GM23338 (cell line): ENCODE measurements around the gene MED27.

Source experiments
- CREB1 ChIP-seq: fragments of 250-450 bp; sonication (Bioruptor Pico); IDR thresholded peaks from 2 replicates; pipeline ENCODE4 v1.5.0; 2020; ENCODE audit warnings: low read depth, mild to moderate bottlenecking, moderate library complexity
- POLR2AphosphoS5 ChIP-seq: IDR thresholded peaks from 2 replicates; pipeline ENCODE4 v1.6.1; 2016; ENCODE audit warnings: antibody characterized with exemption, low read depth
- TF ChIP-seq, protein P1 (sequence below), 2 experiments: fragments of 200-600 bp in 1 of 2; sonication (generic) in 1 of 2; conservative IDR thresholded peaks; 2 replicates each; pipeline versions ENCODE4 v1.5.1 to v1.6.1; 2016 to 2017; ENCODE audit warnings: antibody characterized with exemption in 2 of 2, low read depth in 2 of 2, mild to moderate bottlenecking in 2 of 2, moderate library complexity in 1 of 2

DNA sequence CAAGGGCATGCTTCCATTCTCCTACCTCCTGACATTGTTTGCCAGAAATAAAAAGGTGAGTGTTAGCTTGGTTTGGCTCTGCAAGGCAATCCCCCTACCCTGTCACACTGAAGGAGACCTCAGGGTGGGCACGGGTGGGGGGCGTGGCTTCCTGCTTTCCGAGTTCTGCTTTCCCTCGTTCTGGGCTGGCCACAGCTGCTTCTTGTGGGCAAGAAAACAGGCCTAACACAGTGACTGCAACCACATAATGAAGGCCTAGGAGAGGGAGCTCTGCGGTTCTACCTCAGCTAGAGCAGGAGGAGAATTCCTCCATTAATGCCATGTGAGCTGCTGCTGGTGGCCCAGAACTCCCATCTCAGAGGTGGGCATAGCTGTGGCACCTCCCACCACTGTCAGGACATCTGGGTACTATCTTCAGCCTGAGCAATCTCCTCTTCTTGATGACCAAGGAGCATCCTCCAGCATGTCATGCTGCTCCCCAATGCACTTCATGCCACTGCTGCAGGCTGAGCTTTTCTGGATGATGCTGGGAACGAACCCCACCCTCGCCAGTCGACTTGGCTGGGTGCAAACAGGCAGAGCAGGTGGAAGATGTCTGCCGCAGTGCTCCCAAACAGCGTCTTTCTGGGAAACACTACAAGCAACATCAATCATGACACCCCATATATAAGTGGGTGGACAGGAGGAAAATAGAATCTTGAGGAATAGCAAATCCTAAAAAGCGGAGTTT, 200.3 kb downstream of the MED27 start:
- TF ChIP-seq, protein P1, sequence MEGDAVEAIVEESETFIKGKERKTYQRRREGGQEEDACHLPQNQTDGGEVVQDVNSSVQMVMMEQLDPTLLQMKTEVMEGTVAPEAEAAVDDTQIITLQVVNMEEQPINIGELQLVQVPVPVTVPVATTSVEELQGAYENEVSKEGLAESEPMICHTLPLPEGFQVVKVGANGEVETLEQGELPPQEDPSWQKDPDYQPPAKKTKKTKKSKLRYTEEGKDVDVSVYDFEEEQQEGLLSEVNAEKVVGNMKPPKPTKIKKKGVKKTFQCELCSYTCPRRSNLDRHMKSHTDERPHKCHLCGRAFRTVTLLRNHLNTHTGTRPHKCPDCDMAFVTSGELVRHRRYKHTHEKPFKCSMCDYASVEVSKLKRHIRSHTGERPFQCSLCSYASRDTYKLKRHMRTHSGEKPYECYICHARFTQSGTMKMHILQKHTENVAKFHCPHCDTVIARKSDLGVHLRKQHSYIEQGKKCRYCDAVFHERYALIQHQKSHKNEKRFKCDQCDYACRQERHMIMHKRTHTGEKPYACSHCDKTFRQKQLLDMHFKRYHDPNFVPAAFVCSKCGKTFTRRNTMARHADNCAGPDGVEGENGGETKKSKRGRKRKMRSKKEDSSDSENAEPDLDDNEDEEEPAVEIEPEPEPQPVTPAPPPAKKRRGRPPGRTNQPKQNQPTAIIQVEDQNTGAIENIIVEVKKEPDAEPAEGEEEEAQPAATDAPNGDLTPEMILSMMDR (conservative IDR thresholded peaks at IDR 0.05; ENCODE audit: low read depth in 2 of 2): no peak
- TF ChIP-seq POLR2AphosphoS5 (no peak), CREB1 (CRISPR knock-in tag) (no peak)
